Sigmoid colon (tissue), 3 donors: ENCODE measurements around the gene USP2.

ENCODE experiments used
- POLR2A ChIP-seq, 2 donors: fragments of 450-650 bp; IDR thresholded peaks; one replicate each; pipeline ENCODE4 v1.6.1; 2016; ENCODE audit warnings: antibody characterized with exemption in 2 of 2, mild to moderate bottlenecking in 2 of 2, moderate library complexity in 2 of 2
- TF ChIP-seq, protein P1 (sequence below), 4 experiments: fragments of 450-650 bp in 3 of 4; fragments of 200-600 bp in 1 of 4; IDR thresholded peaks; one replicate each; pipeline ENCODE4 v1.5.1; 2016 to 2019; ENCODE audit warnings: antibody characterized with exemption in 4 of 4, mild to moderate bottlenecking in 3 of 4, moderate library complexity in 2 of 4

DNA sequence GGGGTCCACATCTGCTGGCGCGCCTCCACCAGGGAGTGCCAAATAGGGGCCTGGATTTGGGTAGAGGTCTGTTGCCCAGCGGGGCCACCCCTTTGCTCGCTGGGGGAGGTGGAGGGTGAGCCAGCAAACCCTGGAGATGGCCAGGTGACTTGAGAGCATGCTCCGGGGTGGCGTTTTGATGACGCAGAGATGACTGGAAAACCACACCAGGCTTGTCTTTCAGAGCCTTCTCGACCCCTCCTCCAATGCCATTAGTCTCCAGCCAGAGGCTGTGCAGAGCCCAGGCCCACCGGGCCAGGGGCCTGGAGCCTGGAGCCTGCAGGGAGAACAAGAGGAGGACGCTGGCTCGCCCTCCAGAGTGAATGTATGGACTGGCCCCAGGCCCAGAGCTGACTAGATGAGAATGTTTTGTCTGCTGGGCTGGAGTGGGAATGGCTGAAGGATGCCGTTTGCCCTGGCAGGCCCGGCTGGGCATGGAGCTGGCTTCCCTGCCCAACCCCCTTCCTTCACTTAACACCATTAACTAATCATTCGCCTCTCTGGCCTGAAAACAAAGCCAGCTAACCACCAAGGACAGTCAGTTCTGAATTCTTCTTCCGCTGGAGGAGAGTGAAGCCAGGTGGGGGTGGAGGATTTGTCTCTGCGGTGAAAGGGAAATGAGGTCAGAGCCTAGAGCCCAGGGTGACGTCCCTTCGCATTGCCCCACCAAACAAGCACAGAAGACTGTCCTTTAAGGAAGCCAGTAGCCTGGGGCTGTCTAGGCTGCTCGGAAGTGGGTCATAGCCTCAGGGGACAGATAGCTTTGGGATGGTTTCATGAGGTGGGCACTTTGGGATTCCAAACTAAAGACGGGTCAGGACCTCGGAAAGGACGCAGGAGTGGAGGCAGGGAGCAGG lies 63.0 kb downstream of the USP2 start:
- TF ChIP-seq, protein P1, sequence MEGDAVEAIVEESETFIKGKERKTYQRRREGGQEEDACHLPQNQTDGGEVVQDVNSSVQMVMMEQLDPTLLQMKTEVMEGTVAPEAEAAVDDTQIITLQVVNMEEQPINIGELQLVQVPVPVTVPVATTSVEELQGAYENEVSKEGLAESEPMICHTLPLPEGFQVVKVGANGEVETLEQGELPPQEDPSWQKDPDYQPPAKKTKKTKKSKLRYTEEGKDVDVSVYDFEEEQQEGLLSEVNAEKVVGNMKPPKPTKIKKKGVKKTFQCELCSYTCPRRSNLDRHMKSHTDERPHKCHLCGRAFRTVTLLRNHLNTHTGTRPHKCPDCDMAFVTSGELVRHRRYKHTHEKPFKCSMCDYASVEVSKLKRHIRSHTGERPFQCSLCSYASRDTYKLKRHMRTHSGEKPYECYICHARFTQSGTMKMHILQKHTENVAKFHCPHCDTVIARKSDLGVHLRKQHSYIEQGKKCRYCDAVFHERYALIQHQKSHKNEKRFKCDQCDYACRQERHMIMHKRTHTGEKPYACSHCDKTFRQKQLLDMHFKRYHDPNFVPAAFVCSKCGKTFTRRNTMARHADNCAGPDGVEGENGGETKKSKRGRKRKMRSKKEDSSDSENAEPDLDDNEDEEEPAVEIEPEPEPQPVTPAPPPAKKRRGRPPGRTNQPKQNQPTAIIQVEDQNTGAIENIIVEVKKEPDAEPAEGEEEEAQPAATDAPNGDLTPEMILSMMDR (IDR thresholded peaks at IDR 0.05), result no peak
- TF ChIP-seq POLR2A (IDR thresholded peaks at IDR 0.05), result peak in 1 of 2 donors; percentile 32
